Left ventricle myocardium inferior (tissue), 1 donor: ENCODE measurements around the gene PSD2. TPM values are rescaled to one million over a fixed set of nuclear protein-coding genes. Genes with fewer than 3 reads are reported as not detected.

Source experiments
- DNase-seq: peaks from one replicate; pipeline ENCODE4 v3.0.0-alpha.2; 2020
- H3K27ac ChIP-seq: fragments of 200-600 bp; replicated peaks from 2 replicates; pipeline ENCODE4 v1.8.0; 2021
- H3K27me3 ChIP-seq: fragments of 200-600 bp; 2 replicates; pipeline ENCODE4 v1.8.0; 2021; ENCODE audit warnings: low read depth
- H3K36me3 ChIP-seq: fragments of 200-600 bp; 2 replicates; pipeline ENCODE4 v1.8.0; 2021
- H3K4me1 ChIP-seq: fragments of 200-600 bp; 2 replicates; pipeline ENCODE4 v1.8.0; 2021
- H3K4me3 ChIP-seq: fragments of 200-600 bp; 2 replicates; pipeline ENCODE4 v1.8.0; 2021; ENCODE audit warnings: mild to moderate bottlenecking, moderate library complexity
- H3K9me3 ChIP-seq: fragments of 200-600 bp; replicated peaks from 2 replicates; pipeline ENCODE4 v1.8.0; 2021
- CTCF ChIP-seq: fragments of 200-600 bp; IDR thresholded peaks from 2 replicates; pipeline ENCODE4 v1.8.0; 2021; ENCODE audit warnings: antibody characterized with exemption, mild to moderate bottlenecking, borderline replicate concordance
- intact Hi-C: fragments of 100-400 bp; cut with micrococcal nuclease; formaldehyde crosslinking; loops from one replicate; pipeline ENCODE4 v1.11.0; 2022
- total RNA-seq: library from RNA; stranded (reverse); fragmentation: NEBNext Ultra II Directional; extraction: Animal tissue kit (Norgen Biotek cat#: 25700); gene quantifications from one replicate; pipeline ENCODE4 v1.2.1, GENCODE V29; 2021
- donor health status: DM: no; HTN: yes; CAD: no; lungs with severe emphysema.

PSD2 gene
- total RNA-seq, 1 donor from 2014 or later, result not detected

GRCh38 chr5:139820130-139820529 lies 24.5 kb downstream of the PSD2 start:
- Histone ChIP-seq H3K4me1 (no peaks in the 10 kb centered on the region), H3K9me3 (peaks cover 12% of the 10 kb centered on the region), H3K4me3 (no peak overlapping the region), H3K27ac (no peak overlapping the region), H3K36me3 (no peaks in the 10 kb centered on the region), H3K27me3 (no peaks in the 10 kb centered on the region)
- TF ChIP-seq CTCF, result no peak
- intact Hi-C loops, result no loop called here
- no peak for DNase-seq

- H3K9me3 ChIP-seq, result peaks cover 12% of the 10 kb centered on the region
- no peak overlapping the region for H3K4me3 ChIP-seq
- DNase-seq, result no peak
- H3K36me3 ChIP-seq, result no peaks in the 10 kb centered on the region
- no peak overlapping the region for H3K27ac ChIP-seq
- no peaks in the 10 kb centered on the region for H3K4me1 ChIP-seq
- H3K27me3 ChIP-seq, result no peaks in the 10 kb centered on the region
- intact Hi-C loops, result no loop called here
- TF ChIP-seq CTCF, result no peak
These were observed 25.0 kb downstream of the PSD2 start for GRCh38 chr5:139820606-139821005.

GRCh38 chr5:139821806-139822552 lies 26.4 kb downstream of the PSD2 start:
- DNase-seq, result no peak
- H3K4me3 ChIP-seq, result no peak overlapping the region
- H3K36me3 ChIP-seq, result no peaks in the 10 kb centered on the region
- peaks cover 12% of the 10 kb centered on the region for H3K9me3 ChIP-seq
- intact Hi-C loops, result no loop called here
- no peak overlapping the region for H3K27ac ChIP-seq
- H3K27me3 ChIP-seq, result no peaks in the 10 kb centered on the region
- no peaks in the 10 kb centered on the region for H3K4me1 ChIP-seq
- TF ChIP-seq CTCF, result no peak

GRCh38 chr5:139822553-139823425 lies 27.2 kb downstream of the PSD2 start:
- no peak for DNase-seq
- Histone ChIP-seq H3K4me3 (no peak overlapping the region), H3K36me3 (no peaks in the 10 kb centered on the region), H3K4me1 (no peaks in the 10 kb centered on the region), H3K27ac (no peak overlapping the region), H3K9me3 (peaks cover 12% of the 10 kb centered on the region), H3K27me3 (no peaks in the 10 kb centered on the region)
- intact Hi-C loops, result no loop called here
- no peak for TF ChIP-seq CTCF

- no peak overlapping the region for H3K27ac ChIP-seq
- TF ChIP-seq CTCF, result no peak
- peaks cover 6% of the 10 kb centered on the region for H3K9me3 ChIP-seq
- DNase-seq, result no peak
- H3K36me3 ChIP-seq, result no peaks in the 10 kb centered on the region
- no peaks in the 10 kb centered on the region for H3K27me3 ChIP-seq
- no peaks in the 10 kb centered on the region for H3K4me1 ChIP-seq
- H3K4me3 ChIP-seq, result no peak overlapping the region
- intact Hi-C loops, result no loop called here
These were observed 28.2 kb downstream of the PSD2 start for GRCh38 chr5:139823757-139824355.
